ENCODE data around the gene RAPGEF4.

- TF ChIP-seq, protein P1, sequence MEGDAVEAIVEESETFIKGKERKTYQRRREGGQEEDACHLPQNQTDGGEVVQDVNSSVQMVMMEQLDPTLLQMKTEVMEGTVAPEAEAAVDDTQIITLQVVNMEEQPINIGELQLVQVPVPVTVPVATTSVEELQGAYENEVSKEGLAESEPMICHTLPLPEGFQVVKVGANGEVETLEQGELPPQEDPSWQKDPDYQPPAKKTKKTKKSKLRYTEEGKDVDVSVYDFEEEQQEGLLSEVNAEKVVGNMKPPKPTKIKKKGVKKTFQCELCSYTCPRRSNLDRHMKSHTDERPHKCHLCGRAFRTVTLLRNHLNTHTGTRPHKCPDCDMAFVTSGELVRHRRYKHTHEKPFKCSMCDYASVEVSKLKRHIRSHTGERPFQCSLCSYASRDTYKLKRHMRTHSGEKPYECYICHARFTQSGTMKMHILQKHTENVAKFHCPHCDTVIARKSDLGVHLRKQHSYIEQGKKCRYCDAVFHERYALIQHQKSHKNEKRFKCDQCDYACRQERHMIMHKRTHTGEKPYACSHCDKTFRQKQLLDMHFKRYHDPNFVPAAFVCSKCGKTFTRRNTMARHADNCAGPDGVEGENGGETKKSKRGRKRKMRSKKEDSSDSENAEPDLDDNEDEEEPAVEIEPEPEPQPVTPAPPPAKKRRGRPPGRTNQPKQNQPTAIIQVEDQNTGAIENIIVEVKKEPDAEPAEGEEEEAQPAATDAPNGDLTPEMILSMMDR (IDR thresholded peaks at IDR 0.05; ENCODE audit: low read depth, low read length, poor library complexity, severe bottlenecking) = no peak
- no peak for TF ChIP-seq EZH2phosphoT487 (IDR thresholded peaks at IDR 0.05; ENCODE audit: borderline replicate concordance, low read length)
Measured at GRCh38 chr2:172693037-172693436, 42.6 kb upstream of the RAPGEF4 start.
